Glutamatergic neuron (in vitro differentiated cells): ENCODE measurements around the gene ADCY2. TPM values are rescaled to one million over a fixed set of nuclear protein-coding genes. Genes with fewer than 3 reads are reported as not detected.

Source experiments
- DNase-seq: peaks from one replicate; pipeline ENCODE4 v3.0.0; 2022
- H3K27ac Mint-ChIP-seq: one replicate; pipeline ENCODE4 v1.8.0; 2020; ENCODE audit warnings: mild to moderate bottlenecking, mixed read lengths, inconsistent platforms; ENCODE audit not compliant: unreplicated experiment
- H3K27me3 Mint-ChIP-seq: one replicate; pipeline ENCODE4 v1.8.0; 2020; ENCODE audit warnings: mild to moderate bottlenecking, moderate library complexity, mixed read lengths, inconsistent platforms; ENCODE audit not compliant: unreplicated experiment
- H3K36me3 Mint-ChIP-seq: one replicate; pipeline ENCODE4 v1.8.0; 2020; ENCODE audit warnings: mild to moderate bottlenecking, mixed read lengths, inconsistent platforms; ENCODE audit not compliant: unreplicated experiment
- H3K4me1 Mint-ChIP-seq: one replicate; pipeline ENCODE4 v1.8.0; 2020; ENCODE audit warnings: mild to moderate bottlenecking, low read depth, mixed read lengths, inconsistent platforms; ENCODE audit not compliant: unreplicated experiment
- H3K4me3 Mint-ChIP-seq: one replicate; pipeline ENCODE4 v1.8.0; 2020; ENCODE audit warnings: mild to moderate bottlenecking, mixed read lengths, inconsistent platforms; ENCODE audit not compliant: unreplicated experiment
- H3K9me3 Mint-ChIP-seq: one replicate; pipeline ENCODE4 v1.8.0; 2020; ENCODE audit warnings: mild to moderate bottlenecking, moderate library complexity, mixed read lengths, inconsistent platforms; ENCODE audit not compliant: unreplicated experiment
- total RNA-seq: library from RNA; stranded (reverse); fragmentation: NEBNext Ultra II Directional; extraction: Animal tissue kit (Norgen Biotek cat#: 25700); gene quantifications from one replicate; pipeline ENCODE4 v1.2.1, GENCODE V29; 2021; ENCODE audit not compliant: unreplicated experiment
- TF ChIP-seq, protein P1 (sequence below): fragments of 200-600 bp; sonication (generic); IDR thresholded peaks from one replicate; pipeline ENCODE4 v1.5.0; 2021; ENCODE audit not compliant: partially characterized antibody, unreplicated experiment

The ADCY2 gene
- total RNA-seq, 1 donor from 2014 or later = 3.8 TPM

DNA sequence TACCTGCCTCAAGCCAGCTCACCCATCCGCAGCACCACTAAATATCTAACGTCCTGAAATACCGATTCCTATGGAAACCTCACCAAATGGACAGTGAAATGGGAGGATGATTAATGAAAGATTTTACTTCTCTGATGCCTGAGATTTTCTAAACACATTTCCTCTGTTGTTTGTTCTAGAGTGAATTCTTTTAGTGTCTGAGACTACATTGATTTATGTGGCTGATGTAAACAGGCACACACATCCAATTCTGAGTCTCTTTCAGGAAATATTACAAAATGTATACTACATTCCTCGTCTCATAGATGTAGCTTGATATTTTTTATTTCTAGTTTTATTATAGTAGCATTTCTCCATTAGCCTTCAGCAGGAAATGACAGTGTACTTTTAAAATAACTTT lies 20.5 kb upstream of the ADCY2 start:
- Mint-ChIP-seq H3K9me3 (no peaks in the 10 kb centered on the region), H3K4me1 (no peaks in the 10 kb centered on the region), H3K27me3 (no peaks in the 10 kb centered on the region), H3K27ac (no peak overlapping the region), H3K4me3 (no peak overlapping the region), H3K36me3 (no peaks in the 10 kb centered on the region)
- TF ChIP-seq, protein P1, sequence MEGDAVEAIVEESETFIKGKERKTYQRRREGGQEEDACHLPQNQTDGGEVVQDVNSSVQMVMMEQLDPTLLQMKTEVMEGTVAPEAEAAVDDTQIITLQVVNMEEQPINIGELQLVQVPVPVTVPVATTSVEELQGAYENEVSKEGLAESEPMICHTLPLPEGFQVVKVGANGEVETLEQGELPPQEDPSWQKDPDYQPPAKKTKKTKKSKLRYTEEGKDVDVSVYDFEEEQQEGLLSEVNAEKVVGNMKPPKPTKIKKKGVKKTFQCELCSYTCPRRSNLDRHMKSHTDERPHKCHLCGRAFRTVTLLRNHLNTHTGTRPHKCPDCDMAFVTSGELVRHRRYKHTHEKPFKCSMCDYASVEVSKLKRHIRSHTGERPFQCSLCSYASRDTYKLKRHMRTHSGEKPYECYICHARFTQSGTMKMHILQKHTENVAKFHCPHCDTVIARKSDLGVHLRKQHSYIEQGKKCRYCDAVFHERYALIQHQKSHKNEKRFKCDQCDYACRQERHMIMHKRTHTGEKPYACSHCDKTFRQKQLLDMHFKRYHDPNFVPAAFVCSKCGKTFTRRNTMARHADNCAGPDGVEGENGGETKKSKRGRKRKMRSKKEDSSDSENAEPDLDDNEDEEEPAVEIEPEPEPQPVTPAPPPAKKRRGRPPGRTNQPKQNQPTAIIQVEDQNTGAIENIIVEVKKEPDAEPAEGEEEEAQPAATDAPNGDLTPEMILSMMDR = no peak
- DNase-seq = no peak

DNA sequence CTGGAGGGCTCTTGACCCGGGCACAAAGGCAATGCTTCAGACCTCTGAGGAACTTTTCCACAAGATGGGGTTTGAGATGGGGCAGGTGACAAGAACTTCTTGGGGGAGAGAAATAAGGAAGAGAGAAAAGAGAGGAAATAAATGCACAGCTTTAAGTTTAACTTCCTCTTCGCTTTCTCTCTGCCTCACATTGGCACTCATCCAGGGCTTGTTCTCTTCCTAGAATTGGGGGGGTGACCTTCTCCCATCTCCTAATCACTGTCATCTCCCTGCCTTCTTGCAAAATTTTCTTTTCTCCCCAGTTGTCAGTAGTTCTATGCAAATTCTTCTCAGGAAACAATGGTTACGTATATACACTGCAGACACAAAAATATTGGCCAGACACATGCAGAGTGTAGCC lies 19.1 kb upstream of the ADCY2 start:
- no peaks in the 10 kb centered on the region for H3K9me3 Mint-ChIP-seq
- no peaks in the 10 kb centered on the region for H3K36me3 Mint-ChIP-seq
- TF ChIP-seq, protein P1 = no peak
- no peak for DNase-seq
- no peaks in the 10 kb centered on the region for H3K4me1 Mint-ChIP-seq
- no peak overlapping the region for H3K27ac Mint-ChIP-seq
- no peak overlapping the region for H3K4me3 Mint-ChIP-seq
- no peaks in the 10 kb centered on the region for H3K27me3 Mint-ChIP-seq

- DNase-seq = no peak
- Mint-ChIP-seq H3K9me3 (no peaks in the 10 kb centered on the region), H3K4me1 (no peaks in the 10 kb centered on the region), H3K27ac (no peak overlapping the region), H3K36me3 (no peaks in the 10 kb centered on the region), H3K27me3 (no peaks in the 10 kb centered on the region), H3K4me3 (no peak overlapping the region)
- TF ChIP-seq, protein P1 = no peak
Measured at GRCh38 chr5:7377761-7378160, 18.2 kb upstream of the ADCY2 start.

GRCh38 chr5:7382588-7382987 lies 13.3 kb upstream of the ADCY2 start:
- Mint-ChIP-seq H3K27ac (no peak overlapping the region), H3K9me3 (no peaks in the 10 kb centered on the region), H3K4me3 (no peak overlapping the region), H3K36me3 (no peaks in the 10 kb centered on the region), H3K27me3 (no peaks in the 10 kb centered on the region), H3K4me1 (peaks cover 10% of the 10 kb centered on the region)
- DNase-seq = no peak
- TF ChIP-seq, protein P1 = no peak

DNA sequence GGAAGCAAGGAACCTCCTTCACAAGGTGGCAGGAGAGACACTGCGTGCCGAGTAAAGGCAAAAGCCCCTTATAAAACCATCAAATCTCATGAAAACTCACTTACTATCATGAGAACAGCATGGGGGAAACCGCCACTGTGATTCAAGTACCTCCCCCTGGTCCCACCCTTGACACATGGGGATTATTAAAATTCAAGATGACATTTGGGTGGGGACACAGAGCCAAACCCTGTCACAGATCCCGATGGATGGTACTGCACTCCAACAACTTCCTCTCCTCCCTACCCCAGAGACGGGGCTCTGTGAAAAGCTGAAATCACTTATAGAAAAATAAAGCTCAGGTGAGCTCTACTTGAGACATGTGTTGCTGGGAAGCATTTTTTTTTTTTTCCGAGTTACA lies 10.3 kb upstream of the ADCY2 start:
- H3K9me3 Mint-ChIP-seq = no peaks in the 10 kb centered on the region
- no peaks in the 10 kb centered on the region for H3K36me3 Mint-ChIP-seq
- no peak overlapping the region for H3K27ac Mint-ChIP-seq
- no peak overlapping the region for H3K4me3 Mint-ChIP-seq
- TF ChIP-seq, protein P1 = no peak
- H3K4me1 Mint-ChIP-seq = peaks cover 10% of the 10 kb centered on the region
- no peaks in the 10 kb centered on the region for H3K27me3 Mint-ChIP-seq
- no peak for DNase-seq
